ENCODE results near the gene TAF4B. TPM values are rescaled to one million over a fixed set of nuclear protein-coding genes. Genes with fewer than 3 reads are reported as not detected.
"Not testable (repeated sequence)": the region's sequence is repeated elsewhere in the genome, so short reads cannot be mapped to it uniquely, and the experiment has no call there.

TAF4B gene
- polyA plus RNA-seq, 1 donor from 2014 or later: 0.38 TPM

GRCh38 chr18:26238718-26239117 is 12.5 kb downstream of the TAF4B start:
- not testable (repeated sequence) for H3K4me3 ChIP-seq (ENCODE audit: low read length); H3K9me2 ChIP-seq (ENCODE audit: insufficient read depth, low read length); H3K27me3 ChIP-seq (ENCODE audit: insufficient read depth, low read depth, low read length); H3K4me2 ChIP-seq (ENCODE audit: low read length); H2AFZ ChIP-seq (ENCODE audit: low read depth, low read length); H3K9ac ChIP-seq (ENCODE audit: low read length); H3K79me2 ChIP-seq (replicated peaks; ENCODE audit: insufficient read depth, low read length); H3K27ac ChIP-seq (ENCODE audit: low read length); H3K9me3 ChIP-seq (ENCODE audit: low read length); H3F3A ChIP-seq (ENCODE audit: insufficient read depth, low read length, poor library complexity, severe bottlenecking); H3K36me3 ChIP-seq (ENCODE audit: insufficient read depth, low read length); H4K20me1 ChIP-seq (ENCODE audit: insufficient read depth)

GRCh38 chr18:26242392-26242791 is 16.1 kb downstream of the TAF4B start:
- H3K79me2 ChIP-seq (replicated peaks; ENCODE audit: insufficient read depth, low read length); H3K27me3 ChIP-seq (ENCODE audit: insufficient read depth, low read depth, low read length); H3K9ac ChIP-seq (ENCODE audit: low read length); H2AFZ ChIP-seq (ENCODE audit: low read depth, low read length); H4K20me1 ChIP-seq (ENCODE audit: insufficient read depth); H3K27ac ChIP-seq (ENCODE audit: low read length); H3F3A ChIP-seq (ENCODE audit: insufficient read depth, low read length, poor library complexity, severe bottlenecking); H3K9me2 ChIP-seq (ENCODE audit: insufficient read depth, low read length); H3K9me3 ChIP-seq (ENCODE audit: low read length); H3K4me2 ChIP-seq (ENCODE audit: low read length); H3K36me3 ChIP-seq (ENCODE audit: insufficient read depth, low read length); H3K4me3 ChIP-seq (ENCODE audit: low read length): not testable (repeated sequence)

GRCh38 chr18:26245434-26245833 is 19.2 kb downstream of the TAF4B start:
- H4K20me1 ChIP-seq (ENCODE audit: insufficient read depth); H3K27me3 ChIP-seq (ENCODE audit: insufficient read depth, low read depth, low read length); H3K9me3 ChIP-seq (ENCODE audit: low read length); H3K79me2 ChIP-seq (replicated peaks; ENCODE audit: insufficient read depth, low read length); H3K4me2 ChIP-seq (ENCODE audit: low read length); H2AFZ ChIP-seq (ENCODE audit: low read depth, low read length); H3K9ac ChIP-seq (ENCODE audit: low read length); H3K36me3 ChIP-seq (ENCODE audit: insufficient read depth, low read length); H3K27ac ChIP-seq (ENCODE audit: low read length); H3K4me3 ChIP-seq (ENCODE audit: low read length); H3K9me2 ChIP-seq (ENCODE audit: insufficient read depth, low read length); H3F3A ChIP-seq (ENCODE audit: insufficient read depth, low read length, poor library complexity, severe bottlenecking): not testable (repeated sequence)

GRCh38 chr18:26252411-26252810 is 26.2 kb downstream of the TAF4B start:
- TF ChIP-seq MXI1 (conservative IDR thresholded peaks at IDR 0.05; ENCODE audit: poor library complexity, severe bottlenecking) (no peak), REST (IDR thresholded peaks at IDR 0.05; ENCODE audit: borderline replicate concordance) (no peak), CTCF (IDR thresholded peaks at IDR 0.05; ENCODE audit: poor library complexity, severe bottlenecking) (no peak), SMC3 (conservative IDR thresholded peaks at IDR 0.05; ENCODE audit: poor library complexity) (no peak), EP300 (conservative IDR thresholded peaks at IDR 0.05; ENCODE audit: poor library complexity, severe bottlenecking) (no peak), RAD21 (conservative IDR thresholded peaks at IDR 0.05) (no peak), POLR2AphosphoS5 (IDR thresholded peaks at IDR 0.05) (no peak), TAF1 (IDR thresholded peaks at IDR 0.05; ENCODE audit: low read depth) (no peak), EZH2 (IDR thresholded peaks at IDR 0.05; ENCODE audit: borderline replicate concordance, insufficient read depth, low read length, poor library complexity, severe bottlenecking) (no peak)
- Histone ChIP-seq H3K4me2 (ENCODE audit: low read length) (no peak overlapping the region), H2AFZ (ENCODE audit: low read depth, low read length) (no peak overlapping the region), H3K9ac (ENCODE audit: low read length) (no peak overlapping the region), H3K79me2 (replicated peaks; ENCODE audit: insufficient read depth, low read length) (no peaks in the 10 kb centered on the region), H3K9me3 (ENCODE audit: low read length) (no peaks in the 10 kb centered on the region), H3K4me3 (ENCODE audit: low read length) (no peak overlapping the region), H3K27me3 (ENCODE audit: insufficient read depth, low read depth, low read length) (no peaks in the 10 kb centered on the region), H3K9me2 (ENCODE audit: insufficient read depth, low read length) (no peaks in the 10 kb centered on the region), H3F3A (ENCODE audit: insufficient read depth, low read length, poor library complexity, severe bottlenecking) (no peaks in the 10 kb centered on the region), H3K36me3 (ENCODE audit: insufficient read depth, low read length) (no peaks in the 10 kb centered on the region), H4K20me1 (ENCODE audit: insufficient read depth) (no peaks in the 10 kb centered on the region), H3K27ac (ENCODE audit: low read length) (no peak overlapping the region)

- not testable (repeated sequence) for H3K4me2 ChIP-seq (ENCODE audit: low read length)
Observed at GRCh38 chr18:26254808-26255207, 28.6 kb downstream of the TAF4B start.

More at GRCh38 chr18:26254808-26255207, 28.6 kb downstream of the TAF4B start:
- H3K27ac ChIP-seq (ENCODE audit: low read length); H3K36me3 ChIP-seq (ENCODE audit: insufficient read depth, low read length); H3K9ac ChIP-seq (ENCODE audit: low read length); H4K20me1 ChIP-seq (ENCODE audit: insufficient read depth); H2AFZ ChIP-seq (ENCODE audit: low read depth, low read length); H3K27me3 ChIP-seq (ENCODE audit: insufficient read depth, low read depth, low read length); H3K9me3 ChIP-seq (ENCODE audit: low read length); H3F3A ChIP-seq (ENCODE audit: insufficient read depth, low read length, poor library complexity, severe bottlenecking); H3K9me2 ChIP-seq (ENCODE audit: insufficient read depth, low read length); H3K4me3 ChIP-seq (ENCODE audit: low read length); H3K79me2 ChIP-seq (replicated peaks; ENCODE audit: insufficient read depth, low read length): not testable (repeated sequence)
